Neural cell (in vitro differentiated cells): ENCODE measurements around the gene EYA4.

Experiments
- EZH2 ChIP-seq: fragments of 200-600, 300-800 bp; shearing (Covaris generic), sonication (generic); IDR thresholded peaks from 2 replicates; pipeline ENCODE4 v1.6.1; 2014; ENCODE audit warnings: antibody characterized with exemption, low read length, borderline replicate concordance, mild to moderate bottlenecking; ENCODE audit not compliant: insufficient read depth, poor library complexity, severe bottlenecking
- RAD21 ChIP-seq: fragments of 450-650 bp; conservative IDR thresholded peaks from 2 replicates; pipeline ENCODE4 v1.6.1; 2014; ENCODE audit warnings: antibody characterized with exemption, mild to moderate bottlenecking, moderate library complexity
- TF ChIP-seq, protein P1 (sequence below): IDR thresholded peaks from 2 replicates; pipeline ENCODE4 v1.6.1; 2012; ENCODE audit warnings: borderline replicate concordance
- TF ChIP-seq, protein P2 (sequence below): fragments of 450-650 bp; IDR thresholded peaks from 2 replicates; pipeline ENCODE4 v1.5.1; 2014; ENCODE audit warnings: antibody characterized with exemption, mild to moderate bottlenecking, moderate library complexity; ENCODE audit not compliant: poor library complexity, severe bottlenecking

DNA sequence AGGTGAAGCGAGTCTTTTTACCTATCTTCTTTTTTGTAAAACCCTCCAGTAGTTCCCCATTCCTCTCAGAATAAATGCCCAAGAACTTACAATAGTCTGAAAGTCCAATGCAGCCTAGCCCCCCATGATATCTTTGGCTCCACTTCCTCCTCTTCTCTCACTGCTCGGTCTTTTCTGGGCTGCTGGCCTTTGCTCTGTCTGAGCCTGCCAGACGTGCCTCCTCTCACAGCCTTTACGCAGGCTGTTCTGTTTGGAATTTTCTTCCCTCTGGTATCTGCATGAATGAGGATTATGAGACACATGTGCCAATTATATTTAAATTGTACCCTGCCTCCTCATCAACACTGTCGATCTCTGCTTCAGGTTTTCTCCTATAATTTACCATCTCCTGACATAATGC, 174.1 kb downstream of the EYA4 start:
- TF ChIP-seq, protein P1, sequence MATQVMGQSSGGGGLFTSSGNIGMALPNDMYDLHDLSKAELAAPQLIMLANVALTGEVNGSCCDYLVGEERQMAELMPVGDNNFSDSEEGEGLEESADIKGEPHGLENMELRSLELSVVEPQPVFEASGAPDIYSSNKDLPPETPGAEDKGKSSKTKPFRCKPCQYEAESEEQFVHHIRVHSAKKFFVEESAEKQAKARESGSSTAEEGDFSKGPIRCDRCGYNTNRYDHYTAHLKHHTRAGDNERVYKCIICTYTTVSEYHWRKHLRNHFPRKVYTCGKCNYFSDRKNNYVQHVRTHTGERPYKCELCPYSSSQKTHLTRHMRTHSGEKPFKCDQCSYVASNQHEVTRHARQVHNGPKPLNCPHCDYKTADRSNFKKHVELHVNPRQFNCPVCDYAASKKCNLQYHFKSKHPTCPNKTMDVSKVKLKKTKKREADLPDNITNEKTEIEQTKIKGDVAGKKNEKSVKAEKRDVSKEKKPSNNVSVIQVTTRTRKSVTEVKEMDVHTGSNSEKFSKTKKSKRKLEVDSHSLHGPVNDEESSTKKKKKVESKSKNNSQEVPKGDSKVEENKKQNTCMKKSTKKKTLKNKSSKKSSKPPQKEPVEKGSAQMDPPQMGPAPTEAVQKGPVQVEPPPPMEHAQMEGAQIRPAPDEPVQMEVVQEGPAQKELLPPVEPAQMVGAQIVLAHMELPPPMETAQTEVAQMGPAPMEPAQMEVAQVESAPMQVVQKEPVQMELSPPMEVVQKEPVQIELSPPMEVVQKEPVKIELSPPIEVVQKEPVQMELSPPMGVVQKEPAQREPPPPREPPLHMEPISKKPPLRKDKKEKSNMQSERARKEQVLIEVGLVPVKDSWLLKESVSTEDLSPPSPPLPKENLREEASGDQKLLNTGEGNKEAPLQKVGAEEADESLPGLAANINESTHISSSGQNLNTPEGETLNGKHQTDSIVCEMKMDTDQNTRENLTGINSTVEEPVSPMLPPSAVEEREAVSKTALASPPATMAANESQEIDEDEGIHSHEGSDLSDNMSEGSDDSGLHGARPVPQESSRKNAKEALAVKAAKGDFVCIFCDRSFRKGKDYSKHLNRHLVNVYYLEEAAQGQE: no peak
- TF ChIP-seq, protein P2, sequence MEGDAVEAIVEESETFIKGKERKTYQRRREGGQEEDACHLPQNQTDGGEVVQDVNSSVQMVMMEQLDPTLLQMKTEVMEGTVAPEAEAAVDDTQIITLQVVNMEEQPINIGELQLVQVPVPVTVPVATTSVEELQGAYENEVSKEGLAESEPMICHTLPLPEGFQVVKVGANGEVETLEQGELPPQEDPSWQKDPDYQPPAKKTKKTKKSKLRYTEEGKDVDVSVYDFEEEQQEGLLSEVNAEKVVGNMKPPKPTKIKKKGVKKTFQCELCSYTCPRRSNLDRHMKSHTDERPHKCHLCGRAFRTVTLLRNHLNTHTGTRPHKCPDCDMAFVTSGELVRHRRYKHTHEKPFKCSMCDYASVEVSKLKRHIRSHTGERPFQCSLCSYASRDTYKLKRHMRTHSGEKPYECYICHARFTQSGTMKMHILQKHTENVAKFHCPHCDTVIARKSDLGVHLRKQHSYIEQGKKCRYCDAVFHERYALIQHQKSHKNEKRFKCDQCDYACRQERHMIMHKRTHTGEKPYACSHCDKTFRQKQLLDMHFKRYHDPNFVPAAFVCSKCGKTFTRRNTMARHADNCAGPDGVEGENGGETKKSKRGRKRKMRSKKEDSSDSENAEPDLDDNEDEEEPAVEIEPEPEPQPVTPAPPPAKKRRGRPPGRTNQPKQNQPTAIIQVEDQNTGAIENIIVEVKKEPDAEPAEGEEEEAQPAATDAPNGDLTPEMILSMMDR: no peak
- TF ChIP-seq RAD21 (no peak), EZH2 (no peak)
